ENCODE results near the gene SLCO4A1. TPM values are rescaled to one million over a fixed set of nuclear protein-coding genes. Genes with fewer than 3 reads are reported as not detected.

SLCO4A1 gene
- total RNA-seq, 1 donor from 2014 or later, result 6.3 TPM

- no peak for DNase-seq
Measured at GRCh38 chr20:62717933-62718332, 75.6 kb downstream of the SLCO4A1 start.

DNA sequence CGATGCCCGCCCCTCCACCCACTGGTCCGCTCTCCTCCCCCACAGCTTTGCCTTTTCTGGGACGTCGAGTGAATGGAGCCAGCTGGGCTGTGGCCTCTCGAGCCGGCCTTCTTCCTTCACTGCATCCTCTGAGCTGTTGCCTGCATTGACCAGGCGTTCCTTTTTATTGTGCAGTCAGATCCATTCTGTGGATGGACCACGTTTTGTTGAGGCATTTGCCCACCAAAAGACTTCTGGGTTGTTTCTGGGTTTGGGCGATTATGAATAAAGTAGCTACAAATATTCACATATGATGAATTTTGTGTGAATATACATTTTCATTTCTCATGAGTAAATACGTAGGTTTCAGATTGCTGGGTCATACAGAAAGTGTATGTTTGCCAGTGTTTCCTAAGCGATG is 76.2 kb downstream of the SLCO4A1 start:
- no peak for DNase-seq

DNA sequence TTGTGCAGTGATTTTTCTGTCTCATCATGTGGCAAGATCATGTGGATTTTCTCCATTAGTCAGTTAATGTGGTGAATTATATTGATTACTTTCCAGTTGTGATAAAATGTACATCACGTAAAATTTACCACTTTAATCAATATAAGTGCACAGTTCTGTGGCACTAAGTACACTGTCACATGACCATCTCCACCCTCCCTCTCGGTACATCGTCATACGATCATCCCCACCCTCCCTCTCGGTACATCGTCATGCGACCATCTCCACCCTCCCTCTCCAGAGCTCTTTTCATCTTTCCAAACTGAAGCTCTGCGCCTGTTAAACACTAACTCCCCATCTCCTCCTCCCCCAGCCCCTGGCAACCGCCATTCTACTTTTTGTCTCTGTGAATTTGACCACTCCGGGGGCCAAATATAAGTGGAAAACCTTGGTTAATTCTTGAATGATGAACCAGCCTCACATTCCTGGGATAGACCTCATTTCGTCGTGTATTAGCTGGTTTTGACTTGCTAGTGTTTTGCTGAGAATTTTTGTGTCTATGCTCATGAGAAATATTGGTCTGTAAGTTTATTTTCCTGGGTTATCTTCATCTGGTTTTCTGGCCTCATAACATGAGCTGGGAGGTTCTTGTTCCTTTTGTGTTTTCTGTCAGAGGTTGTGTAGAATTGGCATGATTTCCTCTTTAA is 77.1 kb downstream of the SLCO4A1 start:
- no peak for DNase-seq

Other genes starting within 250 kb of the SLCO4A1 start
- 1.9 TPM for gene CABLES2, start 235.2 kb upstream of the SLCO4A1 start, total RNA-seq
- 0.59 TPM for gene RBBP8NL, start 215.0 kb upstream of the SLCO4A1 start, total RNA-seq
- not detected for gene GATA5, start 166.5 kb upstream of the SLCO4A1 start, total RNA-seq
- 0.10 TPM for gene NTSR1, start 66.3 kb downstream of the SLCO4A1 start, total RNA-seq
- gene MRGBP, start 154.0 kb downstream of the SLCO4A1 start, total RNA-seq, result 9.3 TPM
- 17.8 TPM for gene OGFR, start 162.3 kb downstream of the SLCO4A1 start, total RNA-seq
- gene COL9A3, start 174.5 kb downstream of the SLCO4A1 start, total RNA-seq, result 17.8 TPM
- 11.3 TPM for gene TCFL5, start 219.3 kb downstream of the SLCO4A1 start, total RNA-seq